NCI-H2227 (cell line): ENCODE measurements around the gene SLC12A8.
"Not testable (repeated sequence)": the region's sequence is repeated elsewhere in the genome, so short reads cannot be mapped to it uniquely, and the experiment has no call there.

Source experiments
- DNase-seq: peaks from one replicate; lab custom pipeline; 2025; ENCODE audit not compliant: unreplicated experiment; lab: John Stamatoyannopoulos, UW

The SLC12A8 gene

GRCh38 chr3:125116311-125117080 lies 96.1 kb downstream of the SLC12A8 start:
- DNase-seq, result no peak

DNA sequence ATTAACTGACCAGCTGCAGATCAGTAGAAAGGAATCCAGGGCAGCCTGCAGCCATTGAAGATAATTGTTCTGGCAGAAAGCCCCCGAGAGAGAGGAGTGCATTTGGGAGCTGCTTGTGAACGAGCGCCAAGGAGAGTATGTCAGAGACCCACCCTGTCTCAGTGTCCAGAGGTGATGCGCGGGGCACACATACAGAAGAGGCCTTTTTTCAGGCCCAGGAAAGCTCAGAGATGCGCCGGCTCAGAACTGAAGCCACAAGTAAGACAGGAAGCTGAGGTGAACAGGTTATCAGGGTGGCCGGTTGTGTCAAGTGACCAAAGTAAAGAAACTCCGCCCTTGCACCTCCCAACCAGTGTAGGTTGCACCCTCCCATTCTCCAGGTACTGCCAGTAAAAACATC lies 96.9 kb downstream of the SLC12A8 start:
- DNase-seq, result no peak

- DNase-seq, result no peak
These were observed 99.6 kb downstream of the SLC12A8 start for GRCh38 chr3:125112981-125113380.

DNA sequence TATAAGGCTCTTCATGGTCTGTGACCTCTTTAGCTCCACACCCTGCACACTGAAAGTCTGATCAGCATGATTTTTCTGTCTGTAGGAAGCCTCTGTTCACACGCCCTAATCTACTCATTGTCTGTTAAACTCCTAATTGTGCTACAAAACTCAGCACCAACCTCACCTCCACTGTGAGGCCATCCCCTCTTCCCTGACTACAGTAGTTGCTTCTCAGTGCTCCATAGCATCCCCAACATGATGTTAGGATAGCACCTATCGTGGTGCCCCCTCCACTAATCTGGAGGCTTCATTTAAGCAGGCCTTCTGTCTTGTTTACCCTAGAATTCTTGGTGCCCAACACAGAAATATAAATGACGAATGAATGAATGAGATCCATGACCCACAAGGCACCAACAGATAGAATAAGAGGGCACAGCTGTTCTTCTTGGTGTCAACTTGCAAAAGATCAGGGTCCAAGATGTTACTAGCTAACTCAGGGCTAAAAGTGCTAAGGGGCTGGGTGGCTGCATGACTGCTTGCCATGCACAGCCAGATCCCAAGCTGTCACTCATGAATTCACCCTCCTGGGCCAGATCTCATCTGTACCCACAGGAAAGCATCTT lies 101.6 kb downstream of the SLC12A8 start:
- no peak for DNase-seq

DNA sequence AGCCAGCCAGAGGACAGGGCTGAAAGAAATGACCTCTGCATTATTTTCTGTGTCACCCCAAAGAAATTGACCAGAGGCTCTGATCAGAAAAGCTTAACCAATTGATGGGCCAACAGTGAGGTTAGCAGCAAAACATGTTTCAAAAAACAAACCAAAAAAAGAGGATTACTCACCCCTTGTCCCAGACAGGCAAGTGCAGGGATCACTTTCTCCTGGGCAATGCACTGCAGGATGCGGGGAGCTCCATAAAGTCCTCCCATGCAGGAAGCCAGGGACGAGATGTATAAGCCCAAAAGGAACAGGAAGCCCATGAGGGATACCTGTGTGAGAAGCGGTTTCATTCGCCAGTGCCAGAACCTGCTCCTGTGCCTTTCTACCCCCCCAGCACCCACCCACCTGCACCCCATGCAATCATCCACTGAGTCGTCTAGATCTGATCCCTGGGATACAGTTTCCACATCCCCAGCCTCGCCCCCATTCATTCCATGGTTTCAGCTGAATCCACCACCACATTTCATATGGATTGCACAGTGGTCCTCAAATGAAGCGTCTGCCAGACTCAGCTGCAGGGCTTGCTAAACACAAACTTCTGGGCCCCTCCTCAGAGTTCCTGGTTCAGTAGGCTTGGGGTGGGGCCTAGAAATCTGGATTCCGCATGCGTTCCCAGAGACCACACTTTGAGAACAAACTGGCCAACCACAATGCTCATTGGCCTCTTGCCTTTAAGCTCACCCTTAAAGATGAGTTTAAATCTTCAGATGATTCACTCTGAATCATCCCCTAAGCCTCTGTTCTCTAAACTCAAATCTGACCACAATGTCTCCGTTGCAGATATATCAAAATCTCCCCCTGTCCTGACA lies 102.3 kb downstream of the SLC12A8 start:
- DNase-seq, result no peak

DNA sequence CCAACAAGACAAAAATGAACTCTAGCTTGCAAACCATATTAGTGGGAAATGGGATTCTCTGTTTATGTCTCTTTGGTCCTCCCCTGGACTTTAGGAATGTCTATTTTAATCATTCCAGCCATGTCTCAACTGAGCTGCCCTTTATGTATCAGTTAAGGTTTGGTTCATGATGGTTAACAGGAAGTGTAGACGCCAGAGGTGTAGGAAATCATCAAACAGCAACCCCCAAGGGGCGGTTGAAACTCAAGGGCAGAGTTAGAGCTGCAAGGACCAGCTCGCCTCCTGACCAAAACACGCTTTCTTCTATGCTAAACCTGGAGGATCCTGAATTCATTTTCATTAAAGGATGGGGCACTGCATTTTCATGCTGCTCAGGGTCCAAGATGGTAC lies 103.0 kb downstream of the SLC12A8 start:
- DNase-seq, result no peak

GRCh38 chr3:125108833-125109535 lies 103.6 kb downstream of the SLC12A8 start:
- no peak for DNase-seq

DNA sequence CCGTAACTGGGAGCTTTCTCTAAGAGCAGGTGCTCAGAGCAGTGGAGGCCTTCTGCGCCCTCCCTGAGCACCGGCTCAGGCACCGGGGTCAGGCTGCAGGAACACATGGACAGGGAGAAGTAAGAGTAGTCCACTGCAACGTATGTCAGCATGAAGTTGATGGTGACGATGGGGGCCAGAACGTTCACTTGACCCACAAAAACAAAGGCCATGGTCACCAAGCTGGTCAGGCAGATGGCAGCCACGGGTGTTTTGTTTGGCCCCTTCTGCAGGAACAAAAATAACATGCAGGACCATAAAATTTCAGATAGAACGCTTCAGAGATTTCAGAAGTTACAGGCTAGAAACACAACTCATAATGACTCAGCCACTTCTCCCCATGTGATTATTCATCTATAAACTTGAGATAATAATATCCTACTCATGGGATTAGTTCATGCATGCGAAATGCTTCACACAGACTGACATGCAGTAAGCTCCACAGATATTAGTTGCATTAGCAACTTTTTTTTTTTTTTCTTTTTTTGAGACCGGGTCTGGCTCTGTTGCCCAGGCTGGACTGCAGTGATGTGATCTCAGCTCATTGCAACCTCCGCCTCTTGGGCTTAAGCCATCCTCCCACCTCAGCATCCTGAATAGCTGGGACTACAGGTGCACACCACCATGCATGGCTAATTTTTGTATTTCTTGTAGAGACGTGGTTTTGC lies 104.5 kb downstream of the SLC12A8 start:
- no peak for DNase-seq

GRCh38 chr3:125107363-125107762 lies 105.2 kb downstream of the SLC12A8 start:
- DNase-seq, result no peak

DNA sequence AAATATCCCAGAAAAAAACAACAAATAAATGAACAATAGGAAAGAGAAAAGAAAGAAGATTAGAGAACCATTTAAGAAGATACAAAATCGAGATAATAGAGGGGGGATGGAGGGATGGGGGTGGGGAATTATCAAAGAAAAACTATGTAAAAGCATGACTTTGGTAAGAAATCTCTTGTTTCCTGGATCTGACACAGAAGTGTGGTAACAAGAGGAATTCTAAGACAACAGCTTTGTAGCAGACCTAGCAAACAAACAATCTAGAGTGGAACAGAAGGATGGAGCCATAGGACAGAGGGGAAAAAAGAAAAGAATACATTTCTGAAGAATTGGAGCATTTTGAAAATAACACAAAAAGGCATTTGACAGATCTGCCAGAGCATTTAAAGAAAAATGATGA lies 107.4 kb downstream of the SLC12A8 start:
- DNase-seq, result no peak

DNA sequence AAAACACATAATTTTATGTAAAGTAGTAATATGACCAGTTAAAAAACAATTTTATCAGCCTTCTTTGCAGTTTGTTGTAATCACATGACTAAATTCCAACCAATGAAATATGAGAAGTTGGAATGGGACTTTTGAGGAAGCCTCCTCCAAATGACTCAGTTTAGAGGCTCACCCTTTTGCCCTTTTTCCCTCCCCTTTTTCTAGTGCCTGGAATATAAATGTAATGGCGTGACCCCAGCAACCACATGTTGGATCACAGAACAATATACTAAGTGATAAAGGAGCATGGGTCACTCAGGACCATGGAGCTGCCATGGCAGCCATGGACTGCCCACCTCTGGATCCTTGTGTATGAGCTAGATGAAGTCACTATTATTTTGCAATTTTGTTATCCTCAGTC lies 107.9 kb downstream of the SLC12A8 start:
- DNase-seq, result no peak

DNA sequence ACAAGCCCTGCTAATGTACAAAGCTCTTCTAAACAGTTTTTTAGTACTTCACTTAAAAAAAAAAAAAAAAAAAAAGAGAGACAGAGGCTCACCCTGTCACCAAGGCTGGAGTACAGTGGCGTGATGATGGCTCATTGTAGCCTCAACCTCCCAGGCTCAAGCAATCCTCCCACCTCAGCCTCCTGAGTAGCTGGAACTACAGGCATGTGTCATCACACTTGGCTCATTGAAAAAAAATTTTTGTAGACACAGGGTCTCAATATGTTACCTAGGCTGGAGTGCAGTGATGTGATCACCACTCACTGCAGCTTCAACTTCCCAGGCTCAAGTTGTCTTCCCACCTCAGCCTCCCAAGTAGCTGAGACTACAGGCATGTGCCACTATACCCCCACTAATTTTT lies 109.1 kb downstream of the SLC12A8 start:
- DNase-seq, result no peak

DNA sequence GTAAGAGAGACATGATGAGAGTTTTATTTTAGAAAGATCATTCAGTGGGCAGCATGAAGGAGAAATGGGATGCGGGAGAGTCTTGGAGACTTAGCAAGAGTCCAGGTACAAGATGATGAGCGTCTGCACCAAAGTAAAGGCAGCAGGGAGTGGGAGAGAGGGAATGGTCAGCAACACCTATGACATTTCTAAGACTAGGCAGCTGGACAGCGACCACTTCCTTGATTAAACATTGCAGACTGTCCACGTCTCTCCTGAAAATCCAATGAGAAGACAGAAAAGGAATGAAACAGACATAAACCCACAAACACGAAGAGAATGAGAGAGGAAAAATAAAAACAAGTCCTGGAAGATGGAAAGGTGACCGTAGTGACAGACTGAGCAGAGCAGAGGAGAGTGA lies 110.1 kb downstream of the SLC12A8 start:
- no peak for DNase-seq

DNA sequence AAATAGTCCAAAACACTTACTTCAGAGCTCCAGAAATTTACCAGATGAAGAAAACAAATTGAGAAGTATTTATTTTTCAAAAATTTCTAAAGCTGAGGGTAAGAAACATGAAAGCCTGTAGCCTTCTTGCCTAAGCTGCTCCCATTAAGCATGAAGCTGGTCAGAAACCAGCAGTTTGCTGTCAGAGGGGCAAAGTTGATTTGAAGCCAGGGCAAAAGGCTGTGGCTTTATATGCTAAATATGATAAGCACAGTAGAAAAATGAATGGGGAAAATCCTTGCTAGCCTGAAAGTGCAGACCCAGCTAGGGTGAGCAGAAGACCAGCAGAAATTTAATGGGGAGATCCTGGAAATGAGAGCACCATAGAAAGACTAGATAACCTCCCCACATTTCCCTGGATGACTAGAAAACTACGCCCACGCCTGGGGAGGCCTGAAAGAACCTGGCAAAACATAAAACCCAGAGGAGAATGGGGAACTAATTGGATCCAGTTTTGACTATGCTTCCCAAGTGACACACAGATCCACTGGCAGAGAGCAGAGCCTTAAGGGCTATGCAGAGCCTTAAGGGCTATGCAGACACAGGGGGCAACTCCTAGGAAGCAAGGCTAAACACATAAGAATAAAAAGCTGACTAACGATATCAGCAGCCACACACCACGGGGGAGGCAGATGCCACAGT lies 113.8 kb downstream of the SLC12A8 start:
- no peak for DNase-seq

GRCh38 chr3:125090649-125091048 lies 121.9 kb downstream of the SLC12A8 start:
- DNase-seq, result no peak

- no peak for DNase-seq
These were observed 124.7 kb downstream of the SLC12A8 start for GRCh38 chr3:125087768-125088391.

DNA sequence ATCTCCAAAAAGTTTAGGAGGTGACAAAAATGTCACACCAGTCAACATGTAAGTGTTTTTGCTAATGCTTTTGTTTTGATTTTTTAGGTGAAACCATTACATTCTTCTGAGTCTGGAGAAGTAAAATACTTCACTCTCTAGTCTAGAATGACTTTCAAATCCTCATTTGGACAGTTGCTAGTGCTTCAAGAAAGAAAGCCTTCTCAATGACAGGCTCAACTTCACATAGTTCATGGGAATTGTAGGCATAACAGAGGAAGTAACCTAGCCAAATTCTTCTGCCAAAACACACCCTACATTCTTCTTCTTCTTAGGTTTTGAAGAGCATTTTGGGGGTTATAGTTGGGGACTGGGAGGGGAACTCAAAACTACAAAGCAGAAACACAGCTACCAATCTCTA lies 127.4 kb downstream of the SLC12A8 start:
- no peak for DNase-seq

GRCh38 chr3:125083776-125084175 lies 128.8 kb downstream of the SLC12A8 start:
- DNase-seq, result no peak

- not testable (repeated sequence) for DNase-seq
These were observed 130.2 kb downstream of the SLC12A8 start for GRCh38 chr3:125082339-125082738.

GRCh38 chr3:125080077-125080476 lies 132.5 kb downstream of the SLC12A8 start:
- no peak for DNase-seq
